ENCODE measurements around the gene DSTYK.

DSTYK gene

GRCh38 chr1:205232945-205233397 is 21.5 kb upstream of the DSTYK start:
- no peaks in the 10 kb centered on the region for H3K9me3 ChIP-seq
- no peak overlapping the region for H3K27ac ChIP-seq
- intact Hi-C loops (cut with DNase I; ENCODE audit: low total_unique reads) = no loop called here
- H3K36me3 ChIP-seq = no peaks in the 10 kb centered on the region
- TF ChIP-seq, protein P1, sequence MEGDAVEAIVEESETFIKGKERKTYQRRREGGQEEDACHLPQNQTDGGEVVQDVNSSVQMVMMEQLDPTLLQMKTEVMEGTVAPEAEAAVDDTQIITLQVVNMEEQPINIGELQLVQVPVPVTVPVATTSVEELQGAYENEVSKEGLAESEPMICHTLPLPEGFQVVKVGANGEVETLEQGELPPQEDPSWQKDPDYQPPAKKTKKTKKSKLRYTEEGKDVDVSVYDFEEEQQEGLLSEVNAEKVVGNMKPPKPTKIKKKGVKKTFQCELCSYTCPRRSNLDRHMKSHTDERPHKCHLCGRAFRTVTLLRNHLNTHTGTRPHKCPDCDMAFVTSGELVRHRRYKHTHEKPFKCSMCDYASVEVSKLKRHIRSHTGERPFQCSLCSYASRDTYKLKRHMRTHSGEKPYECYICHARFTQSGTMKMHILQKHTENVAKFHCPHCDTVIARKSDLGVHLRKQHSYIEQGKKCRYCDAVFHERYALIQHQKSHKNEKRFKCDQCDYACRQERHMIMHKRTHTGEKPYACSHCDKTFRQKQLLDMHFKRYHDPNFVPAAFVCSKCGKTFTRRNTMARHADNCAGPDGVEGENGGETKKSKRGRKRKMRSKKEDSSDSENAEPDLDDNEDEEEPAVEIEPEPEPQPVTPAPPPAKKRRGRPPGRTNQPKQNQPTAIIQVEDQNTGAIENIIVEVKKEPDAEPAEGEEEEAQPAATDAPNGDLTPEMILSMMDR (IDR thresholded peaks at IDR 0.05) = no peak
- no peak for DNase-seq
- peaks cover 0 to 51% (median 24%) of the 10 kb centered on the region in 4 donors for H3K4me1 ChIP-seq
- no peak overlapping the region for H3K4me3 ChIP-seq
- H3K27me3 ChIP-seq = no peaks in the 10 kb centered on the region

GRCh38 chr1:205232127-205232820 is 20.8 kb upstream of the DSTYK start:
- Histone ChIP-seq H3K27ac (no peak overlapping the region), H3K4me1 (peaks cover 0 to 47% (median 24%) of the 10 kb centered on the region in 4 donors), H3K4me3 (no peak overlapping the region), H3K36me3 (no peaks in the 10 kb centered on the region), H3K27me3 (no peaks in the 10 kb centered on the region), H3K9me3 (no peaks in the 10 kb centered on the region)
- intact Hi-C loops (cut with DNase I; ENCODE audit: low total_unique reads) = no loop called here
- TF ChIP-seq, protein P1 (IDR thresholded peaks at IDR 0.05) = no peak
- DNase-seq = no peak

DNA sequence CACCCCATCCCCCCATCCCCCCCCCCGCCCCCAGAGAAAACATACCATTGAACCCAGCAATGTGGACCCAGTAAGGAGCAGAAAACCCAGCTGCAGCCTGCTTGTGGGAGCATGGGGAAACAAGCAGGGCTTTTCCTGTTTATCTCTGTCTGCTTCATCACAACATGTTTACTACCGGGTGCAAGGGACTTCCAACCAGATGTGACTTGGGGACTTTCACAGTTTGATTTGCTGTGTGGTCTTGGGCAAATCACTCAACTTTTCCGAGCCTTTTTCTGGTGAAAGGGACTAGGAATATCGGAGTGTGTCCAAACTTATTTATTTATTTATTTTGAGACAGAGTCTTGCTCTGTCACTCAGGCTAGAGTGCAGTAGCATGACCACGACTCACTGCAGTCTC is 19.5 kb upstream of the DSTYK start:
- no peaks in the 10 kb centered on the region for H3K9me3 ChIP-seq
- no peak overlapping the region for H3K27ac ChIP-seq
- H3K4me1 ChIP-seq = peaks cover 0 to 42% (median 27%) of the 10 kb centered on the region in 4 donors
- intact Hi-C loops (cut with DNase I; ENCODE audit: low total_unique reads) = no loop called here
- no peak overlapping the region for H3K4me3 ChIP-seq
- no peaks in the 10 kb centered on the region for H3K36me3 ChIP-seq
- no peaks in the 10 kb centered on the region for H3K27me3 ChIP-seq
- TF ChIP-seq, protein P1 (IDR thresholded peaks at IDR 0.05) = no peak
- DNase-seq = no peak

DNA sequence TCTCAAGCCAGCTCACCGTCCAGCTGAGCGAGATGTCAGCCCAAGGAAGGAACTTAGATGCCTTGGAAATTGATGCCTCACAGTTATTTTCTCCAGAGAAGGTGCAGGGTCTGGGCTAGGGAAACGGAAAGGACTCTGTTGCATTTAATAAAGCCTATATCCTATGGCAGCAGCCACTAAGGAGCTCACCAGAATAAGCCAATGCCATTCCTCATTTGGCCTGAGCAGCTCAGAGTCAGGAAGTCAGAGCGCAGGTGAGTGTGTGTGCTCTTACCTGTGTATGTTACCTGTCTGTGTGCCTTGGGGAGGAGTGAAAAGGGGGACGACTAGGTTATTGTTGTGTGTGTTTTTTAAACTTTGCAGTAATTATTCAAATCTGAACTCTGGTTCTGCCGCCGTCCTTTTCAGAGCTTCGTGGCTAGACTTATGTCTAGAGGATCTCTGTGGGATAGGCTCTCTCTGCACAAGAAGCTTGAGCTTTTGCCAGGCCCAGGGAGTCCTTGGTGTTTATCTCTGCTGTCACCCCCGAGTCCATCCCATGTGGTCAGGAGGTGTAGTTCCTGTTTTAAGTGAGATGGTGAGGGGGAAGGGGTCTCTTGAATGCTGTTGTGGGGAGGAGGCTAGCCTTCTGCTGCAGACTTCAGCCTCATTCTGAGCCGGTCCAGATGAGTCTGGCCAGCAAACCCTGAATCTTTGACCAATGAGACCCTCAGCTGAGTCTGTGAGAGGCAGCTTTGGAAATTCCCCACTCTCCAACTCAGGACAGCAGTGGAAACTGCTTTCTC is 18.6 kb upstream of the DSTYK start:
- intact Hi-C loops (cut with DNase I; ENCODE audit: low total_unique reads) = no loop called here
- Histone ChIP-seq H3K27me3 (no peaks in the 10 kb centered on the region), H3K36me3 (no peaks in the 10 kb centered on the region), H3K4me1 (peaks cover 0 to 33% (median 23%) of the 10 kb centered on the region in 4 donors), H3K4me3 (peak overlapping the region; percentile 59 to 84), H3K9me3 (no peaks in the 10 kb centered on the region), H3K27ac (peak overlapping the region; percentile 17 to 47)
- TF ChIP-seq, protein P1 (IDR thresholded peaks at IDR 0.05) = no peak
- no peak for DNase-seq

GRCh38 chr1:205229399-205229871 is 17.9 kb upstream of the DSTYK start:
- intact Hi-C loops (cut with DNase I; ENCODE audit: low total_unique reads) = no loop called here
- peak in 1 of 2 donors; percentile 51 for DNase-seq
- Histone ChIP-seq H3K9me3 (no peaks in the 10 kb centered on the region), H3K27me3 (no peaks in the 10 kb centered on the region), H3K4me3 (peak overlapping the region; percentile 59 to 84), H3K36me3 (no peaks in the 10 kb centered on the region), H3K4me1 (peaks cover 0 to 26% (median 17%) of the 10 kb centered on the region in 4 donors), H3K27ac (peak overlapping the region; percentile 47 to 62)
- TF ChIP-seq, protein P1 (IDR thresholded peaks at IDR 0.05) = no peak

Data from tibial artery (tissue), 4 donors.